ENCODE measurements around the gene SETD9. TPM values are rescaled to one million over a fixed set of nuclear protein-coding genes. Genes with fewer than 3 reads are reported as not detected.

Gene SETD9
- total RNA-seq, 4 donors from 2014 or later, result 3.3 to 16.8 (median 8.0) TPM

DNA sequence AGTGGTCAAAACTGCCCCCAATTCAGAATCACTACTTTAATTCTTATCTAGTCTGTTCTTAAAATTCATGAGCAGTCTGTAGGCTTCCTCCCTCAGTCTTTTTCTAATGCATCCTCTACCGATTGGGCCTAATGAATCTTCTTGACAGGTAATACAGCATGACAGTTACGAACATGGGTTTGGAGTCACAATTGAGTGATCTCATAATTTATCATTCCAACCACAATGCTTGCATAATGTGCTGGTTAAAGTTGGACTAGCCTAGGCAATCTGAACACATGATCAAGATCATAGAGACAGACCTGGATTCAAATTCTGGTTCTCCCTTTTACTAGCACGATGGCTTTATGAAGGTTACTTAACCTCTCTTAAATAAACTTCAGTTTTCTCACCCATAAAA lies 33.1 kb upstream of the SETD9 start:
- Histone ChIP-seq H3K27me3 (no peaks in the 10 kb centered on the region), H3K9me3 (no peaks in the 10 kb centered on the region), H3K36me3 (peaks cover 0 to 75% (median 7%) of the 10 kb centered on the region in 3 donors), H3K4me3 (no peak overlapping the region), H3K27ac (no peak overlapping the region), H3K4me1 (peaks cover 0 to 6% (median 0%) of the 10 kb centered on the region in 4 donors)
- no peak for TF ChIP-seq EP300 (IDR thresholded peaks at IDR 0.05)
- TF ChIP-seq POLR2A (IDR thresholded peaks at IDR 0.05), result no peak
- TF ChIP-seq CTCF (IDR thresholded peaks at IDR 0.05), result no peak
- 81 to 90% methylated on average over 3 of the region's 3 CpGs for WGBS, 2 donors
- no peak for DNase-seq (ENCODE audit: low spot score in 2 of 2)

DNA sequence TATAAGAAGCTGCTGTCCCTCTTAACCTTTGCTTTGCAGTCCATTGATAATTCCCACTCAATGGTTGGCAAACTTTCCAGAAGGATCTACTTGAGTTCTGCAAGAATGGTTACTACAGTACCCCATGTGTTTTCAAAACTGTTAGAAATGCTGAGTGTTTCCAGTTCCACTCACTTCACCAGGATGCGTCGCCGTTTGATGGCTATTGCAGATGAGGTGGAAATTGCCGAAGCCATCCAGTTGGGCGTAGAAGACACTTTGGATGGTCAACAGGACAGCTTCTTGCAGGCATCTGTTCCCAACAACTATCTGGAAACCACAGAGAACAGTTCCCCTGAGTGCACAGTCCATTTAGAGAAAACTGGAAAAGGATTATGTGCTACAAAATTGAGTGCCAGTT lies 27.8 kb upstream of the SETD9 start:
- no peak overlapping the region for H3K4me3 ChIP-seq
- no peak for DNase-seq (ENCODE audit: low spot score in 2 of 2)
- 93 to 97% methylated on average over 5 of the region's 5 CpGs for WGBS, 2 donors
- peaks cover 0 to 82% (median 16%) of the 10 kb centered on the region in 3 donors for H3K36me3 ChIP-seq
- H3K27ac ChIP-seq, result no peak overlapping the region
- H3K27me3 ChIP-seq, result no peaks in the 10 kb centered on the region
- H3K9me3 ChIP-seq, result no peaks in the 10 kb centered on the region
- H3K4me1 ChIP-seq, result no peaks in the 10 kb centered on the region
- TF ChIP-seq CTCF (IDR thresholded peaks at IDR 0.05) (no peak), EP300 (IDR thresholded peaks at IDR 0.05) (no peak), POLR2A (IDR thresholded peaks at IDR 0.05) (no peak)

DNA sequence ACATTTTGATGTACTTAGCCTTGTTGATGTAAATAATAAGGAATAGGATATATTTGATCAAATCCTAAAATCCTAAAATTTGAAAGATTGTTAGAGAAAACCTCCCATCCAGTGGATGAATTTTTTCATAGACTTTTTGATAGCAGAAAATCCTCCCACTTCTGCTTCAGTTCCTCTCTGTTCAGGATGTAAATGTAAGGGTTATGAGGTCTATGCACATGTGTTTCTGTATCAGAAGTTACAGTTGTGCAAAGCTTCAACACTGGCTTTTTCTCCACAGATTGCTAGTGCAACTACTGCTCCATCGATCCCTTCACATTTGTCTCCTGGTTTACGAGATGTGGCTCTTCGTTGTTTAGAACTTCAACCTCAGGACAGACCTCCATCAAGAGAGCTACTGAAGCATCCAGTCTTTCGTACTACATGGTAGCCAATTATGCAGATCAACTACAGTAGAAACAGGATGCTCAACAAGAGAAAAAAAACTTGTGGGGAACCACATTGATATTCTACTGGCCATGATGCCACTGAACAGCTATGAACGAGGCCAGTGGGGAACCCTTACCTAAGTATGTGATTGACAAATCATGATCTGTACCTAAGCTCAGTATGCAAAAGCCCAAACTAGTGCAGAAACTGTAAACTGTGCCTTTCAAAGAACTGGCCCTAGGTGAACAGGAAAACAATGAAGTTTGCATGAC lies 16.0 kb upstream of the SETD9 start:
- TF ChIP-seq EP300 (IDR thresholded peaks at IDR 0.05) (no peak), POLR2A (IDR thresholded peaks at IDR 0.05) (no peak), CTCF (IDR thresholded peaks at IDR 0.05) (no peak)

GRCh38 chr5:56896763-56897162 lies 12.6 kb upstream of the SETD9 start:
- Histone ChIP-seq H3K9me3 (no peaks in the 10 kb centered on the region), H3K27me3 (no peaks in the 10 kb centered on the region), H3K4me3 (no peak overlapping the region), H3K4me1 (no peaks in the 10 kb centered on the region), H3K27ac (no peak overlapping the region), H3K36me3 (peaks cover 0 to 23% (median 3%) of the 10 kb centered on the region in 3 donors)
- no peak for DNase-seq (ENCODE audit: low spot score in 2 of 2)
- TF ChIP-seq EP300 (IDR thresholded peaks at IDR 0.05), result no peak
- no peak for TF ChIP-seq POLR2A (IDR thresholded peaks at IDR 0.05)
- 89 to 98% methylated on average over 4 of the region's 4 CpGs for WGBS, 2 donors

More for the DNA sequence above, 16.0 kb upstream of the SETD9 start:
- H3K4me3 ChIP-seq, result no peak overlapping the region
- no peak overlapping the region for H3K27ac ChIP-seq
- no peaks in the 10 kb centered on the region for H3K9me3 ChIP-seq
- H3K36me3 ChIP-seq, result peaks cover 0 to 57% (median 3%) of the 10 kb centered on the region in 3 donors
- DNase-seq (ENCODE audit: low spot score in 2 of 2), result no peak
- no peaks in the 10 kb centered on the region for H3K4me1 ChIP-seq
- H3K27me3 ChIP-seq, result no peaks in the 10 kb centered on the region
- 92 to 93% methylated on average over 5 of the region's 5 CpGs for WGBS, 2 donors

GRCh38 chr5:56898213-56898612 lies 11.2 kb upstream of the SETD9 start:
- no peak for TF ChIP-seq POLR2A (IDR thresholded peaks at IDR 0.05)
- TF ChIP-seq EP300 (IDR thresholded peaks at IDR 0.05), result no peak
- no peak for TF ChIP-seq CTCF (IDR thresholded peaks at IDR 0.05)
- Histone ChIP-seq H3K27ac (no peak overlapping the region), H3K36me3 (peaks cover 0 to 20% (median 3%) of the 10 kb centered on the region in 3 donors), H3K4me3 (no peak overlapping the region), H3K9me3 (no peaks in the 10 kb centered on the region), H3K27me3 (no peaks in the 10 kb centered on the region), H3K4me1 (no peaks in the 10 kb centered on the region)
- no peak for DNase-seq (ENCODE audit: low spot score in 2 of 2)
- 42 to 54% methylated on average over 4 of the region's 4 CpGs for WGBS, 2 donors
